CD14-positive monocyte (primary cell): Measurements from ENCODE around the gene BCL2. TPM values are rescaled to one million over a fixed set of nuclear protein-coding genes. Genes with fewer than 3 reads are reported as not detected.

Source experiments
- DNase-seq, 3 donors: peaks; one replicate each; pipeline ENCODE4 v3.0.0-alpha.2; 2011 to 2022
- H2AFZ ChIP-seq: 2 replicates; pipeline ENCODE4 v1.6.0; 2012; ENCODE audit warnings: mild to moderate bottlenecking, low read depth, low read length, inconsistent platforms; ENCODE audit not compliant: insufficient read depth, poor library complexity, severe bottlenecking
- H3K27ac ChIP-seq, 2 donors: 1 replicate in 1 of 2; 2 replicates in 1 of 2; pipeline ENCODE4 v1.5.1; 2012 to 2013; ENCODE audit warnings: low read length in 2 of 2, control low read depth in 1 of 2, inconsistent platforms in 1 of 2, low read depth in 1 of 2, mild to moderate bottlenecking in 1 of 2
- H3K27me3 ChIP-seq, 2 donors: one replicate each; pipeline versions ENCODE4 v1.6.0 to v1.6.1; 2011 to 2013; ENCODE audit warnings: low read length in 2 of 2; ENCODE audit not compliant: control insufficient read depth in 2 of 2, insufficient read depth in 2 of 2
- H3K36me3 ChIP-seq, 2 donors: replicated peaks in 1 of 2; 1 replicate in 1 of 2; 2 replicates in 1 of 2; pipeline versions ENCODE4 v1.5.1 to v1.6.1; 2012 to 2013; ENCODE audit warnings: low read length in 2 of 2, control low read depth in 1 of 2, inconsistent platforms in 1 of 2, mild to moderate bottlenecking in 1 of 2; ENCODE audit not compliant: insufficient read depth in 2 of 2, control insufficient read depth in 1 of 2
- H3K4me1 ChIP-seq, 2 donors: 1 replicate in 1 of 2; 2 replicates in 1 of 2; pipeline versions ENCODE4 v1.5.1 to v1.6.1; 2012 to 2013; ENCODE audit warnings: low read length in 2 of 2, control low read depth in 1 of 2, inconsistent platforms in 1 of 2, mild to moderate bottlenecking in 1 of 2, moderate library complexity in 1 of 2; ENCODE audit not compliant: insufficient read depth in 2 of 2, control insufficient read depth in 1 of 2
- H3K4me2 ChIP-seq: replicated peaks from 2 replicates; pipeline ENCODE3; 2012; ENCODE audit warnings: low read length, moderate library complexity, mild to moderate bottlenecking; ENCODE audit not compliant: poor library complexity, severe bottlenecking; ENCODE audit errors: extremely low read depth
- H3K4me3 ChIP-seq, 3 experiments: fragments of 200-600 bp in 1 of 3; sonication (generic) in 1 of 3; replicated peaks in 1 of 3; 1 replicate in 2 of 3; 2 replicates in 1 of 3; pipeline ENCODE4 v1.5.1; 2011 to 2013; ENCODE audit warnings: low read length in 3 of 3, mild to moderate bottlenecking in 3 of 3, control low read depth in 2 of 3, low read depth in 2 of 3, inconsistent platforms in 1 of 3, moderate library complexity in 1 of 3
- H3K79me2 ChIP-seq: 2 replicates; pipeline ENCODE4 v1.6.0; 2012; ENCODE audit warnings: mild to moderate bottlenecking, control low read depth, inconsistent platforms, low read length, moderate library complexity; ENCODE audit not compliant: insufficient read depth
- H3K9ac ChIP-seq: 2 replicates; pipeline ENCODE4 v1.6.0; 2017; ENCODE audit warnings: low read length, mild to moderate bottlenecking; ENCODE audit not compliant: insufficient read depth, poor library complexity, severe bottlenecking
- H3K9me3 ChIP-seq, 2 donors: replicated peaks in 1 of 2; 1 replicate in 1 of 2; 2 replicates in 1 of 2; pipeline versions ENCODE4 v1.5.1 to v1.6.1; 2012 to 2013; ENCODE audit warnings: low read length in 2 of 2, control low read depth in 1 of 2; ENCODE audit not compliant: control insufficient read depth in 1 of 2, insufficient read depth in 1 of 2
- H4K20me1 ChIP-seq: 2 replicates; pipeline ENCODE4 v1.6.0; 2012; ENCODE audit warnings: mild to moderate bottlenecking, low read length, control low read depth, moderate library complexity; ENCODE audit not compliant: insufficient read depth
- H3K27ac Mint-ChIP-seq, 7 donors: one replicate each; pipeline ENCODE4 v1.8.0; 2020; ENCODE audit warnings: mild to moderate bottlenecking in 7 of 7, mixed read lengths in 7 of 7, moderate library complexity in 6 of 7, inconsistent platforms in 2 of 7
- H3K27me3 Mint-ChIP-seq, 3 donors: one replicate each; pipeline ENCODE4 v1.8.0; 2021 to 2022; ENCODE audit warnings: low read depth in 3 of 3, mild to moderate bottlenecking in 3 of 3, mixed read lengths in 3 of 3, moderate library complexity in 3 of 3, inconsistent platforms in 1 of 3
- H3K36me3 Mint-ChIP-seq, 2 donors: one replicate each; pipeline ENCODE4 v1.8.0; 2020; ENCODE audit warnings: mixed read lengths in 2 of 2, inconsistent platforms in 1 of 2, mild to moderate bottlenecking in 1 of 2
- H3K4me1 Mint-ChIP-seq: one replicate; pipeline ENCODE4 v1.8.0; 2020; ENCODE audit warnings: mild to moderate bottlenecking, mixed read lengths
- H3K4me3 Mint-ChIP-seq, 2 donors: one replicate each; pipeline ENCODE4 v1.8.0; 2020; ENCODE audit warnings: mild to moderate bottlenecking in 2 of 2, mixed read lengths in 2 of 2, moderate library complexity in 1 of 2
- H3K9me3 Mint-ChIP-seq, 7 donors: one replicate each; pipeline ENCODE4 v1.8.0; 2020 to 2022; ENCODE audit warnings: mixed read lengths in 7 of 7, mild to moderate bottlenecking in 6 of 7, moderate library complexity in 6 of 7, inconsistent platforms in 2 of 7
- CTCF ChIP-seq: fragments of 200-600 bp; IDR thresholded peaks from one replicate; pipeline ENCODE4 v1.8.0; 2022; ENCODE audit warnings: antibody characterized with exemption, mild to moderate bottlenecking
- WGBS: methylation state at CpG from one replicate; pipeline ENCODE4 v1.1.5; 2013; ENCODE audit warnings: missing lambda C conversion rate; ENCODE audit not compliant: insufficient coverage; 5-methylcytosine and 5-hydroxymethylcytosine counted together
- intact Hi-C, 2 donors: fragments of 100-400 bp; cut with micrococcal nuclease; formaldehyde crosslinking; loops; one replicate each; pipeline versions ENCODE4 v1.15.0 to v1.15.1; 2023
- polyA plus RNA-seq, 3 donors: library from polyadenylated mRNA; depleted of rRNA in 1 of 3; unstranded in 2 of 3; stranded (reverse) in 1 of 3; fragments of 300-500 nt in 2 of 3; fragments of >200 nt in 1 of 3; fragmentation: Illumina TruSeq in 2 of 3; gene quantifications; 1 replicate in 2 of 3; 2 replicates in 1 of 3; pipeline ENCODE4 v1.2.3, GENCODE V29; 2012 to 2021

BCL2 gene
- polyA plus RNA-seq, 3 donors = 0.58 to 2.5 (median 1.1) TPM

GRCh38 chr18:63326011-63326410, 6.4 kb upstream of the BCL2 start:
- Histone ChIP-seq H3K9me3 (no peaks in the 10 kb centered on the region), H2AFZ (no peak overlapping the region), H3K4me2 (no peak overlapping the region), H3K4me1 (peaks cover 20% of the 10 kb centered on the region in 2 donors), H3K9ac (no peak overlapping the region), H3K27me3 (no peaks in the 10 kb centered on the region), H3K4me3 (no peak overlapping the region), H3K79me2 (no peaks in the 10 kb centered on the region), H3K27ac (no peak overlapping the region), H3K36me3 (peaks cover 0 to 10% of the 10 kb centered on the region in 2 donors), H4K20me1 (no peaks in the 10 kb centered on the region)
- peaks cover 19% of the 10 kb centered on the region for H3K4me1 Mint-ChIP-seq
- H3K4me3 Mint-ChIP-seq = no peak overlapping the region
- DNase-seq = no peak
- H3K27me3 Mint-ChIP-seq = peaks cover 0 to 5% (median 2%) of the 10 kb centered on the region in 3 donors
- H3K27ac Mint-ChIP-seq = no peak overlapping the region
- no peak for TF ChIP-seq CTCF
- intact Hi-C loops = loop anchor here in 1 of 2 donors (10.0 kb wide), 1 partner anchor 311 kb away; no protein-coding TSS in a partner anchor
- 94% methylated on average over 5 of the region's 5 CpGs for WGBS
- H3K9me3 Mint-ChIP-seq = no peaks in the 10 kb centered on the region
- peaks cover 8 to 10% of the 10 kb centered on the region in 2 donors for H3K36me3 Mint-ChIP-seq

- Histone ChIP-seq H4K20me1 (no peaks in the 10 kb centered on the region), H3K27me3 (no peaks in the 10 kb centered on the region), H3K4me1 (peaks cover 25 to 26% of the 10 kb centered on the region in 2 donors), H3K4me3 (no peak overlapping the region), H3K27ac (no peak overlapping the region), H3K9ac (no peak overlapping the region), H3K36me3 (peaks cover 0 to 1% of the 10 kb centered on the region in 2 donors), H3K79me2 (no peaks in the 10 kb centered on the region), H3K4me2 (no peak overlapping the region), H2AFZ (no peak overlapping the region), H3K9me3 (no peaks in the 10 kb centered on the region)
- DNase-seq = no peak
- peaks cover 1 to 4% of the 10 kb centered on the region in 2 donors for H3K36me3 Mint-ChIP-seq
- H3K27me3 Mint-ChIP-seq = peaks cover 0 to 8% (median 2%) of the 10 kb centered on the region in 3 donors
- no peaks in the 10 kb centered on the region for H3K9me3 Mint-ChIP-seq
- TF ChIP-seq CTCF = no peak
- intact Hi-C loops = loop anchor here in 1 of 2 donors (10.0 kb wide), 1 partner anchor 310 kb away; no protein-coding TSS in a partner anchor
- H3K4me1 Mint-ChIP-seq = peaks cover 21% of the 10 kb centered on the region
- WGBS = 94% methylated on average over 6 of the region's 11 CpGs
- H3K27ac Mint-ChIP-seq = no peak overlapping the region
- H3K4me3 Mint-ChIP-seq = no peak overlapping the region
Observed at GRCh38 chr18:63325086-63325686, 5.6 kb upstream of the BCL2 start.
